Coronary artery (tissue), 2 donors: ENCODE data around the gene RNF26.

Source experiments
- DNase-seq: peaks from one replicate; pipeline ENCODE4 v3.0.0-alpha.2; 2017; ENCODE audit warnings: low spot score
- H3K27ac ChIP-seq, 2 donors: fragments of 200-600 bp; sonication (generic); one replicate each; pipeline ENCODE4 v1.5.1; 2016 to 2019
- H3K4me3 ChIP-seq: fragments of 200-600 bp; sonication (generic); 2 replicates; pipeline ENCODE4 v1.5.1; 2016; ENCODE audit warnings: mild to moderate bottlenecking, moderate library complexity
- TF ChIP-seq, protein P1 (sequence below): fragments of 200-600 bp; sonication (generic); IDR thresholded peaks from one replicate; pipeline ENCODE4 v1.5.1; 2019; ENCODE audit warnings: antibody characterized with exemption

Gene RNF26

DNA sequence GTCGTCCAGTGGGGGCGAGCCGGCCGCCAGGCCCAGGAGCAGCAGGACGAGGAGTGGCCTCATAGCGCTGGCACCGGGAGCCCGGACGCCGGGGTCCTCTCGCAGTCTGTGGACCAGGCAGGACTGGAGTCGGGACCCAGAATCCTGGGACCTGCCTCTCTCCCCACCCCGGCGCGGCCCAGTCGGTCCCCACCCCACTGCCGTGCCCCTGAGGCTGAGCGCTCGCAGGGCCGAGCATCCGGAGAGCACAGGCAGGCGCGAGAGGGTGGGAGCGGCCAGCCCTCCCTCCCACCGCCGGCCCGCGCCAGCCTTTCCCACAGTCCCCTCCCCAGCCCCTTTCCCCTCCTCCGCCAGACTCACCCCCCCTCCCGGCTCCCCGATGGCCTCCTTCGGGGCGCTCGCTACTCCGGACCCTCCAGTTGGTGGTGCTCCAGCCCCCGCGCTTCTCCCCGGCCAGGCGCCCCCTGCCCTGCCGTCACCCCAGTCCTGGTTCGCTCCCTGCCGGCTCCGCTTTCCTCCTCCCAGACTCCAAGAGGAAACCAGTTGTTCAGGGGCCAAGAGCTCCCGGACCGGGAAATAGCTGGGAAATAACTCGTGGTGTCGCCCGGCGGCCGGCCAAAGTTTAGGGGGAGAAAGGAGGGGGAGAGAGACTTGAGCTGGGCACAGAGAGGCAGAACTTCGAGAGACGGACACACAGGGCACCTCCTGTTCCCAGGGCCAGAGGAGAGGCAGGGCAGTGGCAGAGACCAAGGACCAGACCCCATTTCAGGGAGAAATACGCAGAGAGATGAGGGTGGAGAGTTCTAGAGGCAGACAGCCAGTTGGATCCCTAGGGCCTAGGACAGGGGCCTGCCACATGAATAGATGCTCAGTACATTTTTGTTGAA is 6.3 kb downstream of the RNF26 start, which contains the start of gene C1QTNF5:
Gene C1QTNF5 (minus strand): TSS at position 549 of the 887 bp plus-strand sequence. CDS start 486 bp downstream, at position 63.
- peak; percentile 90 for DNase-seq
- TF ChIP-seq, protein P1, sequence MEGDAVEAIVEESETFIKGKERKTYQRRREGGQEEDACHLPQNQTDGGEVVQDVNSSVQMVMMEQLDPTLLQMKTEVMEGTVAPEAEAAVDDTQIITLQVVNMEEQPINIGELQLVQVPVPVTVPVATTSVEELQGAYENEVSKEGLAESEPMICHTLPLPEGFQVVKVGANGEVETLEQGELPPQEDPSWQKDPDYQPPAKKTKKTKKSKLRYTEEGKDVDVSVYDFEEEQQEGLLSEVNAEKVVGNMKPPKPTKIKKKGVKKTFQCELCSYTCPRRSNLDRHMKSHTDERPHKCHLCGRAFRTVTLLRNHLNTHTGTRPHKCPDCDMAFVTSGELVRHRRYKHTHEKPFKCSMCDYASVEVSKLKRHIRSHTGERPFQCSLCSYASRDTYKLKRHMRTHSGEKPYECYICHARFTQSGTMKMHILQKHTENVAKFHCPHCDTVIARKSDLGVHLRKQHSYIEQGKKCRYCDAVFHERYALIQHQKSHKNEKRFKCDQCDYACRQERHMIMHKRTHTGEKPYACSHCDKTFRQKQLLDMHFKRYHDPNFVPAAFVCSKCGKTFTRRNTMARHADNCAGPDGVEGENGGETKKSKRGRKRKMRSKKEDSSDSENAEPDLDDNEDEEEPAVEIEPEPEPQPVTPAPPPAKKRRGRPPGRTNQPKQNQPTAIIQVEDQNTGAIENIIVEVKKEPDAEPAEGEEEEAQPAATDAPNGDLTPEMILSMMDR: no peak
- Histone ChIP-seq H3K27ac (peak within 1 kb of the TSS; percentile 77 to 91), H3K4me3 (peak within 1 kb of the TSS; percentile 90)

DNA sequence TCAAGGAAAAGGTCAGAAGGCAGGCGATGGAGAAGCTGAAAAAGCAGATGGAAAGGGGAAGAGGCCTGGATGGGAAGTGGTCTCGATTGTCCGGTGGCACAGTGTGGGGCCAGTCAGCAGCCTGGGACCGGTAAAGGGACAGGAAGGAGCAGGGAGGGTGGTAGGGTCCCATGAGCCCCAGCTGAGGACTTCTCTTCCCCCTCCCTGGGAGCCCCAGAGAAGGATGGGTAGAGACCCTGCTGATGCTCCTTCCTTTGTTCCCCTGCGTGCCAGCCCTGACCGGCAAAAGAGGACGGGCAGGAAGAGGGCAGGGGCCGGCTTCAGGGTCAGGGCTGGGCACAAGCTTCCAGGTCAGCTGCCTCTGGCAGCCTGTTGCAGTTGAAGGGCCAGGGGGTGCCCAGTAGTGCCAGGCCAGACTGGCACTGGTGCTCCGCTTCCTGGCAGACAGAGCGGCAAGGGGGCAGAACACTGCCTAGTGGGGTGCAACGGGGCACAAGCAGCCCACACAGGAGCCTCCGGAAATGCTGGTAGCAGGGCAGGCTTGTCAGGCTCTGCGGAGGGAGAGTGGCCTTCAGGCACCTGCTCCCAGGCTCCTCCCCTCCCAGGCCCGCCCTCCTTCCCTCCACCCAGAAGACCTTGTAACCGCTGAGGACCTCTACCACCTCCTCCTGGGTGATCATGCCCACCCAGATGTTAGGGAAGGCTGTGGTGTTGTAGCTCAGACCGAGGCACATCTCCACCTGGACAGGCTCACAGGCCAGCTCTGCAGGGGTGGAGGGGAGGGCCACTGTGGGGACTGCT is 7.1 kb downstream of the RNF26 start:
- TF ChIP-seq, protein P1: no peak
- peak; percentile 71 for DNase-seq
- peak overlapping the region; percentile 77 to 91 for H3K27ac ChIP-seq
- peak overlapping the region; percentile 90 for H3K4me3 ChIP-seq

- DNase-seq: no peak
- no peak overlapping the region for H3K4me3 ChIP-seq
- TF ChIP-seq, protein P1: no peak
- H3K27ac ChIP-seq: no peak overlapping the region
Measured at GRCh38 chr11:119342023-119342300, 7.6 kb downstream of the RNF26 start.

DNA sequence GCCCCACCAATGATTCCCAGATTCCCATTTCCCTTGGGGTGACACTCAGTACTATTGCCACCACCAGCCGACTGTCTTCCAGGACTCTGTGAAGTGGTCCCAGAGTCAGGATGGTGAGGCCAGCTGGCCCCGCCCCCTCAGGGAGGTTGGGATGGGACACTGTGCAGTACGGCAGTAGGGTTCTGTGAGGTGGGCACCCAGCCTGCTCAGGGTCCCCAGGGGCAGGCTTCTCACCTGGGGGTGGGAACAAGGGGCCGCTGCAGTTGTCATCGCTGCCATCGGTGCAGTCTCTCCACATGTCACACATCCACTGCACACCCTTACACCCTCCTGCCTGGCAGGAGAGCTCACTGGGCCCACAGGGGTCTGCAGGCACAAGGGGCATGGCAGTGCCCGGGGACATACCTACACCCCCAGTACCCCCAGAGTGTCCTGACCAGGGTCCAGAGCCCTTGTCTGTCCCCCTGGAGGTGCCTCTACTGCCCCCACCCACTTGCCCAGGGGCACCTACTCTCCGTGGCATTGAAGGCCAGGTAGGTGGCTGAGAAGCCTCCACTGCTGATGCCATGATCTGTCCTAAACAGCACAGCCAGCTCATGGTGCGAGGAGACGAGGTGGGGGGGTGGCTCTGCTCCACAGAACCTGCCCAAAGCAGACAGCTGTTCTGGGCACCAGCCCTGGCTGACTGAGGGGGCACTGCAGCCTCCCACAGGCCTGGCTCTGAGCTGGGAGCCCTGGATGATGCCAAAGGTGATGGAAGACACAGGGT is 8.2 kb downstream of the RNF26 start:
- Histone ChIP-seq H3K27ac (no peak overlapping the region), H3K4me3 (no peak overlapping the region)
- no peak for DNase-seq
- TF ChIP-seq, protein P1: no peak

- H3K4me3 ChIP-seq: no peak overlapping the region
- H3K27ac ChIP-seq: no peak overlapping the region
- TF ChIP-seq, protein P1: no peak
- no peak for DNase-seq
Measured at GRCh38 chr11:119343726-119344125, 9.4 kb downstream of the RNF26 start.

GRCh38 chr11:119344291-119345010 is 10.1 kb downstream of the RNF26 start:
- Histone ChIP-seq H3K27ac (no peak overlapping the region), H3K4me3 (no peak overlapping the region)
- TF ChIP-seq, protein P1: no peak
- DNase-seq: no peak
